GM18867 (cell line): ENCODE results near the gene TMEM151B.
"Not testable (repeated sequence)": the region's sequence is repeated elsewhere in the genome, so short reads cannot be mapped to it uniquely, and the experiment has no call there.

ENCODE experiments used
- ATAC-seq: cut with Tn5 transposase; IDR thresholded peaks from one replicate; pipeline ENCODE4 v1.9.1; 2021; ENCODE audit warnings: mild to moderate bottlenecking, moderate library complexity; ENCODE audit not compliant: unreplicated experiment

TMEM151B gene

GRCh38 chr6:44269921-44270525, at the start of gene TMEM151B:
TMEM151B (plus strand) TSS chr6:44270450; CDS start chr6:44270743, 293 bp downstream.
- no peak for ATAC-seq

- no peak for ATAC-seq
These were observed 49.3 kb upstream of the TMEM151B start for GRCh38 chr6:44220913-44221290.

- peak; percentile 46 for ATAC-seq
These were observed 48.8 kb upstream of the TMEM151B start for GRCh38 chr6:44221291-44221960.

GRCh38 chr6:44221961-44222335, 48.3 kb upstream of the TMEM151B start:
- no peak for ATAC-seq

GRCh38 chr6:44222486-44223318, 47.5 kb upstream of the TMEM151B start:
- no peak for ATAC-seq

- peak; percentile 55 for ATAC-seq
These were observed 46.8 kb upstream of the TMEM151B start, which contains the start of gene SLC29A1 for GRCh38 chr6:44223319-44224028. SLC29A1 (plus strand) TSS chr6:44223595; CDS start chr6:44227314, 3,719 bp downstream.

GRCh38 chr6:44224029-44224964, 46.0 kb upstream of the TMEM151B start:
- ATAC-seq, result no peak

- no peak for ATAC-seq
These were observed 45.3 kb upstream of the TMEM151B start for GRCh38 chr6:44224965-44225305.

- ATAC-seq, result no peak
These were observed 44.5 kb upstream of the TMEM151B start for GRCh38 chr6:44225579-44226325.

GRCh38 chr6:44226368-44227147, 43.7 kb upstream of the TMEM151B start:
- no peak for ATAC-seq

GRCh38 chr6:44227148-44227793, 43.0 kb upstream of the TMEM151B start:
- no peak for ATAC-seq

- no peak for ATAC-seq
These were observed 42.2 kb upstream of the TMEM151B start for GRCh38 chr6:44228031-44228430.

GRCh38 chr6:44228433-44228832, 41.8 kb upstream of the TMEM151B start:
- ATAC-seq, result no peak

GRCh38 chr6:44228836-44229235, 41.4 kb upstream of the TMEM151B start:
- ATAC-seq, result no peak

GRCh38 chr6:44229376-44230033, 40.7 kb upstream of the TMEM151B start:
- no peak for ATAC-seq

GRCh38 chr6:44230034-44230675, 40.1 kb upstream of the TMEM151B start:
- ATAC-seq, result no peak

GRCh38 chr6:44231426-44231825, 38.8 kb upstream of the TMEM151B start:
- not testable (repeated sequence) for ATAC-seq
